Sigmoid colon (tissue), 4 donors: ENCODE data around the gene GPC6.

Source experiments
- EP300 ChIP-seq, 4 donors: sonication (generic); formaldehyde crosslinking; IDR thresholded peaks; one replicate each; pipeline ENCODE4 v1.6.1; 2017; ENCODE audit warnings: antibody characterized with exemption in 4 of 4
- POLR2A ChIP-seq, 2 donors: fragments of 450-650 bp; IDR thresholded peaks; one replicate each; pipeline ENCODE4 v1.6.1; 2016; ENCODE audit warnings: antibody characterized with exemption in 2 of 2, mild to moderate bottlenecking in 2 of 2, moderate library complexity in 2 of 2

DNA sequence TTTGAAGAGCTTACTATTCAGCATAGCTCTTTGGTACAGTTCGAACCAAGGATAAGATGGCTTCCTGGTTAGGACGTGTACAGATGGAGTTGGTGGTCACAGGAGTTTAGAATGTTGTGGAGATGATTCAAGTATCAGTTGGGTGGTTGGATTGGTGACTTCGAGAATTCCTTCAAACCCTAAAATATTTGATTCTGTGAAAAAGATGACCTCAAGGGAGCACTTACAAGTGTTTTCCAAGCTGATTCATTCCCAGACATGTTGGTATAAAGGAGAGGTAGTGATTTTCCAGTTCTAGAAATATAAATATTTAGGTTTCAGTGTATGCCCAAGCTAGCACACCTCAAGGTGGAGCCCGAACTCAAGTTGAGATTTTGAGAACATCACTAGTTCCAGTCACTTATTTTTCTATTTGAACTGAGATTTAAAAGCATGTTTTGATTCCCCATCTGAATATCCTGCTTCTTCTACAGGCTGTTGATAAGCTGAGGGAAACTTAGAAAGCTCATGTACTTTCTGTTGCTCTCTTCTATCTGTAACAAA is 946.8 kb downstream of the GPC6 start:
- TF ChIP-seq POLR2A (IDR thresholded peaks at IDR 0.05): no peak
- TF ChIP-seq EP300 (IDR thresholded peaks at IDR 0.05): no peak
